Ramos (cell line): ENCODE measurements around the gene KISS1.

Experiments
- in situ Hi-C: fragments of 300-500 bp; cut with MboI; formaldehyde crosslinking; loops from one replicate; pipeline ENCODE4 v1.14.3; 2022; ENCODE audit warnings: low sequenced_read_pairs; ENCODE audit not compliant: unreplicated experiment

Gene KISS1

GRCh38 chr1:204194080-204194479 is 2.2 kb downstream of the KISS1 start:
- in situ Hi-C loops: no loop called here

- in situ Hi-C loops: no loop called here
These were observed 3.5 kb downstream of the KISS1 start for GRCh38 chr1:204192589-204193352.

- in situ Hi-C loops: no loop called here
These were observed 4.2 kb downstream of the KISS1 start for GRCh38 chr1:204192046-204192445.

- in situ Hi-C loops: no loop called here
These were observed 4.8 kb downstream of the KISS1 start for GRCh38 chr1:204191456-204191855.

GRCh38 chr1:204190212-204191211 is 5.8 kb downstream of the KISS1 start:
- in situ Hi-C loops: no loop called here

- in situ Hi-C loops: no loop called here
These were observed 7.2 kb downstream of the KISS1 start for GRCh38 chr1:204188959-204189639.

- in situ Hi-C loops: no loop called here
These were observed 9.7 kb downstream of the KISS1 start for GRCh38 chr1:204186597-204186996.

- in situ Hi-C loops: no loop called here
These were observed 15.2 kb downstream of the KISS1 start for GRCh38 chr1:204181116-204181515.

GRCh38 chr1:204180133-204180532 is 16.2 kb downstream of the KISS1 start:
- in situ Hi-C loops: no loop called here

GRCh38 chr1:204178487-204179281 is 17.6 kb downstream of the KISS1 start:
- in situ Hi-C loops: no loop called here

GRCh38 chr1:204177133-204177532 is 19.2 kb downstream of the KISS1 start:
- in situ Hi-C loops: no loop called here

- in situ Hi-C loops: no loop called here
These were observed 20.2 kb downstream of the KISS1 start for GRCh38 chr1:204176049-204176448.

GRCh38 chr1:204174958-204175357 is 21.3 kb downstream of the KISS1 start:
- in situ Hi-C loops: no loop called here

- in situ Hi-C loops: no loop called here
These were observed 23.8 kb downstream of the KISS1 start for GRCh38 chr1:204172404-204173029.

GRCh38 chr1:204171751-204172178 is 24.5 kb downstream of the KISS1 start:
- in situ Hi-C loops: no loop called here

GRCh38 chr1:204170494-204171155 is 25.7 kb downstream of the KISS1 start:
- in situ Hi-C loops: no loop called here

GRCh38 chr1:204169858-204170257 is 26.4 kb downstream of the KISS1 start:
- in situ Hi-C loops: loop anchor here (5.0 kb wide), 1 partner anchor 192 kb away; no protein-coding TSS in a partner anchor

GRCh38 chr1:204167730-204168129 is 28.6 kb downstream of the KISS1 start:
- in situ Hi-C loops: loop anchor here (5.0 kb wide), 1 partner anchor 195 kb away; no protein-coding TSS in a partner anchor

- in situ Hi-C loops: loop anchor here (5.0 kb wide), 1 partner anchor 196 kb away; no protein-coding TSS in a partner anchor
These were observed 30.1 kb downstream of the KISS1 start, which contains the start of gene REN for GRCh38 chr1:204166219-204166618. REN (minus strand) TSS chr1:204166337; CDS start chr1:204166293, 44 bp downstream.
